Tibial nerve (tissue), 4 donors: Measurements from ENCODE around the gene NKD1. TPM values are rescaled to one million over a fixed set of nuclear protein-coding genes. Genes with fewer than 3 reads are reported as not detected.

Source experiments
- DNase-seq, 2 donors: peaks; one replicate each; pipeline ENCODE4 v3.0.0-alpha.2; 2019; ENCODE audit warnings: low spot score in 2 of 2
- H3K27ac ChIP-seq, 4 donors: fragments of 200-600 bp; sonication (generic) in 3 of 4; one replicate each; pipeline ENCODE4 v1.5.1; 2017 to 2019; ENCODE audit warnings: mild to moderate bottlenecking in 1 of 4
- H3K27me3 ChIP-seq, 2 donors: fragments of 200-600 bp; sonication (generic) in 1 of 2; one replicate each; pipeline versions ENCODE4 v1.5.1 to v1.6.0; 2017 to 2019
- H3K36me3 ChIP-seq, 3 donors: fragments of 200-600 bp; sonication (generic); one replicate each; pipeline ENCODE4 v1.5.1; 2018 to 2019
- H3K4me1 ChIP-seq, 4 donors: fragments of 200-600 bp; sonication (generic) in 3 of 4; one replicate each; pipeline ENCODE4 v1.5.1; 2017 to 2019
- H3K4me3 ChIP-seq, 4 donors: fragments of 200-600 bp; sonication (generic) in 3 of 4; one replicate each; pipeline ENCODE4 v1.5.1; 2017 to 2019; ENCODE audit warnings: mild to moderate bottlenecking in 1 of 4, moderate library complexity in 1 of 4
- H3K9me3 ChIP-seq, 4 donors: fragments of 200-600 bp; sonication (generic) in 3 of 4; one replicate each; pipeline ENCODE4 v1.5.1; 2017 to 2019
- CTCF ChIP-seq, 5 experiments: fragments of 200-600 bp in 3 of 5; fragments of 450-650 bp in 2 of 5; sonication (generic) in 3 of 5; IDR thresholded peaks; one replicate each; pipeline ENCODE4 v1.5.1; 2016 to 2019; ENCODE audit warnings: antibody characterized with exemption in 5 of 5, mild to moderate bottlenecking in 3 of 5, moderate library complexity in 2 of 5
- EP300 ChIP-seq, 2 donors: sonication (generic); formaldehyde crosslinking; IDR thresholded peaks; one replicate each; pipeline ENCODE4 v1.6.1; 2017; ENCODE audit warnings: antibody characterized with exemption in 2 of 2, mild to moderate bottlenecking in 1 of 2
- POLR2A ChIP-seq, 2 donors: fragments of 450-650 bp; IDR thresholded peaks; one replicate each; pipeline ENCODE4 v1.6.1; 2017; ENCODE audit warnings: antibody characterized with exemption in 2 of 2, mild to moderate bottlenecking in 2 of 2, moderate library complexity in 2 of 2
- WGBS, 2 donors: methylation state at CpG; one replicate each; pipeline ENCODE4 v1.1.5; 2018; 5-methylcytosine and 5-hydroxymethylcytosine counted together
- total RNA-seq, 4 donors: library from RNA; depleted of rRNA; stranded (reverse); fragments of >200 nt; gene quantifications; one replicate each; pipeline ENCODE4 v1.1.0, GENCODE V29; 2016

The NKD1 gene
- total RNA-seq, 4 donors from 2014 or later, result 20.1 to 92.4 (median 43.1) TPM

GRCh38 chr16:50618238-50618918, 70.2 kb downstream of the NKD1 start:
- no peak overlapping the region for H3K27ac ChIP-seq
- H3K9me3 ChIP-seq, result no peaks in the 10 kb centered on the region
- TF ChIP-seq CTCF (IDR thresholded peaks at IDR 0.05), result no peak
- TF ChIP-seq POLR2A (IDR thresholded peaks at IDR 0.05), result no peak
- TF ChIP-seq EP300 (IDR thresholded peaks at IDR 0.05), result no peak
- peaks cover 0 to 21% (median 4%) of the 10 kb centered on the region in 4 donors for H3K4me1 ChIP-seq
- DNase-seq, result no peak
- WGBS, 2 donors, result 79 to 84% methylated on average over 12 of the region's 12 CpGs
- no peaks in the 10 kb centered on the region for H3K36me3 ChIP-seq
- no peak overlapping the region for H3K4me3 ChIP-seq
- H3K27me3 ChIP-seq, result no peaks in the 10 kb centered on the region

- no peak for TF ChIP-seq CTCF (IDR thresholded peaks at IDR 0.05)
- TF ChIP-seq POLR2A (IDR thresholded peaks at IDR 0.05), result no peak
- no peak for TF ChIP-seq EP300 (IDR thresholded peaks at IDR 0.05)
- Histone ChIP-seq H3K4me1 (peaks cover 0 to 15% (median 0%) of the 10 kb centered on the region in 4 donors), H3K36me3 (no peaks in the 10 kb centered on the region), H3K27me3 (no peaks in the 10 kb centered on the region), H3K4me3 (no peak overlapping the region), H3K27ac (no peak overlapping the region), H3K9me3 (no peaks in the 10 kb centered on the region)
- no peak for DNase-seq
- WGBS, 2 donors, result 95% methylated on average over 10 of the region's 10 CpGs
Measured at GRCh38 chr16:50619702-50620491, 71.7 kb downstream of the NKD1 start.

GRCh38 chr16:50620646-50621451, 72.7 kb downstream of the NKD1 start:
- peaks cover 0 to 7% (median 0%) of the 10 kb centered on the region in 3 donors for H3K36me3 ChIP-seq
- no peak overlapping the region for H3K4me3 ChIP-seq
- DNase-seq, result no peak
- H3K27me3 ChIP-seq, result no peaks in the 10 kb centered on the region
- WGBS, 2 donors, result 83 to 85% methylated on average over 11 of the region's 11 CpGs
- peaks cover 0 to 8% (median 0%) of the 10 kb centered on the region in 4 donors for H3K4me1 ChIP-seq
- TF ChIP-seq CTCF (IDR thresholded peaks at IDR 0.05) (no peak), POLR2A (IDR thresholded peaks at IDR 0.05) (no peak), EP300 (IDR thresholded peaks at IDR 0.05) (no peak)
- H3K27ac ChIP-seq, result no peak overlapping the region
- H3K9me3 ChIP-seq, result no peaks in the 10 kb centered on the region

- Histone ChIP-seq H3K27me3 (no peaks in the 10 kb centered on the region), H3K9me3 (no peaks in the 10 kb centered on the region), H3K36me3 (peaks cover 0 to 7% (median 0%) of the 10 kb centered on the region in 3 donors), H3K27ac (no peak overlapping the region), H3K4me1 (peaks cover 0 to 8% (median 0%) of the 10 kb centered on the region in 4 donors), H3K4me3 (no peak overlapping the region)
- no peak for DNase-seq
- TF ChIP-seq CTCF (IDR thresholded peaks at IDR 0.05) (no peak), POLR2A (IDR thresholded peaks at IDR 0.05) (no peak), EP300 (IDR thresholded peaks at IDR 0.05) (no peak)
- 94 to 95% methylated on average over 9 of the region's 9 CpGs for WGBS, 2 donors
Measured at GRCh38 chr16:50621452-50621792, 73.2 kb downstream of the NKD1 start.
